Measurements from ENCODE around the gene DYNC1H1. TPM values are rescaled to one million over a fixed set of nuclear protein-coding genes. Genes with fewer than 3 reads are reported as not detected.
"Not testable (repeated sequence)": the region's sequence is repeated elsewhere in the genome, so short reads cannot be mapped to it uniquely, and the experiment has no call there.

DYNC1H1 gene
- total RNA-seq, 2 donors from 2014 or later, result 319 to 383 TPM

- H3K27me3 Mint-ChIP-seq; H3K9me3 Mint-ChIP-seq; H3K4me3 Mint-ChIP-seq; ATAC-seq (replicated peaks); H3K27ac Mint-ChIP-seq: not testable (repeated sequence)
- peaks cover 13% of the 10 kb centered on the region for H3K4me1 Mint-ChIP-seq
- H3K36me3 Mint-ChIP-seq (ENCODE audit: low read depth), result peaks cover 97% of the 10 kb centered on the region
These were observed 20.5 kb downstream of the DYNC1H1 start for GRCh38 chr14:101984831-101985230.

GRCh38 chr14:101985957-101986356, 21.6 kb downstream of the DYNC1H1 start:
- Mint-ChIP-seq H3K4me1 (peaks cover 12% of the 10 kb centered on the region), H3K27ac (peak overlapping the region; percentile 15)

GRCh38 chr14:101986953-101987352, 22.6 kb downstream of the DYNC1H1 start:
- no peak overlapping the region for H3K4me3 Mint-ChIP-seq
- no peak overlapping the region for H3K27ac Mint-ChIP-seq
- H3K9me3 Mint-ChIP-seq, result no peaks in the 10 kb centered on the region
- peaks cover 12% of the 10 kb centered on the region for H3K4me1 Mint-ChIP-seq
- H3K36me3 Mint-ChIP-seq (ENCODE audit: low read depth), result peaks cover 95% of the 10 kb centered on the region
- ATAC-seq (replicated peaks), result no peak
- H3K27me3 Mint-ChIP-seq, result no peaks in the 10 kb centered on the region

More at GRCh38 chr14:101985957-101986356, 21.6 kb downstream of the DYNC1H1 start:
- H3K27me3 Mint-ChIP-seq, result no peaks in the 10 kb centered on the region
- ATAC-seq (replicated peaks), result no peak
- H3K4me3 Mint-ChIP-seq, result no peak overlapping the region
- H3K36me3 Mint-ChIP-seq (ENCODE audit: low read depth), result peaks cover 96% of the 10 kb centered on the region
- H3K9me3 Mint-ChIP-seq, result no peaks in the 10 kb centered on the region

- Mint-ChIP-seq H3K27ac (peak overlapping the region; percentile 54), H3K27me3 (no peaks in the 10 kb centered on the region)
- ATAC-seq (replicated peaks), result peak; percentile 35
These were observed 24.0 kb downstream of the DYNC1H1 start for GRCh38 chr14:101988377-101988776.

GRCh38 chr14:101991352-101991751, 27.0 kb downstream of the DYNC1H1 start:
- H3K4me3 Mint-ChIP-seq, result no peak overlapping the region
- peak overlapping the region; percentile 63 for H3K27ac Mint-ChIP-seq
- no peaks in the 10 kb centered on the region for H3K9me3 Mint-ChIP-seq
- peaks cover 17% of the 10 kb centered on the region for H3K4me1 Mint-ChIP-seq
- ATAC-seq (replicated peaks), result peak; percentile 24
- no peaks in the 10 kb centered on the region for H3K27me3 Mint-ChIP-seq
- peaks cover 96% of the 10 kb centered on the region for H3K36me3 Mint-ChIP-seq (ENCODE audit: low read depth)

More at GRCh38 chr14:101988377-101988776, 24.0 kb downstream of the DYNC1H1 start:
- H3K9me3 Mint-ChIP-seq, result no peaks in the 10 kb centered on the region
- peaks cover 95% of the 10 kb centered on the region for H3K36me3 Mint-ChIP-seq (ENCODE audit: low read depth)
- no peak overlapping the region for H3K4me3 Mint-ChIP-seq
- H3K4me1 Mint-ChIP-seq, result peaks cover 17% of the 10 kb centered on the region

- no peak for ATAC-seq (replicated peaks)
- Mint-ChIP-seq H3K27ac (peak overlapping the region; percentile 63), H3K4me3 (no peak overlapping the region), H3K36me3 (ENCODE audit: low read depth) (peaks cover 96% of the 10 kb centered on the region), H3K27me3 (no peaks in the 10 kb centered on the region), H3K4me1 (peaks cover 17% of the 10 kb centered on the region), H3K9me3 (no peaks in the 10 kb centered on the region)
These were observed 28.3 kb downstream of the DYNC1H1 start for GRCh38 chr14:101992708-101993107.

- no peak overlapping the region for H3K27ac Mint-ChIP-seq
- H3K9me3 Mint-ChIP-seq, result no peaks in the 10 kb centered on the region
- peaks cover 5% of the 10 kb centered on the region for H3K4me1 Mint-ChIP-seq
- ATAC-seq (replicated peaks), result no peak
- peaks cover 100% of the 10 kb centered on the region for H3K36me3 Mint-ChIP-seq (ENCODE audit: low read depth)
- no peaks in the 10 kb centered on the region for H3K27me3 Mint-ChIP-seq
- no peak overlapping the region for H3K4me3 Mint-ChIP-seq
These were observed 33.3 kb downstream of the DYNC1H1 start for GRCh38 chr14:101997429-101998336.

GRCh38 chr14:102000902-102001301, 36.5 kb downstream of the DYNC1H1 start:
- Mint-ChIP-seq H3K4me1 (no peaks in the 10 kb centered on the region), H3K9me3 (no peaks in the 10 kb centered on the region), H3K36me3 (ENCODE audit: low read depth) (peaks cover 100% of the 10 kb centered on the region), H3K4me3 (no peak overlapping the region), H3K27me3 (no peaks in the 10 kb centered on the region), H3K27ac (no peak overlapping the region)
- ATAC-seq (replicated peaks), result no peak

GRCh38 chr14:102005336-102005735, 41.0 kb downstream of the DYNC1H1 start:
- H3K36me3 Mint-ChIP-seq (ENCODE audit: low read depth), result peaks cover 100% of the 10 kb centered on the region
- no peak overlapping the region for H3K4me3 Mint-ChIP-seq
- ATAC-seq (replicated peaks), result no peak
- no peaks in the 10 kb centered on the region for H3K27me3 Mint-ChIP-seq
- no peaks in the 10 kb centered on the region for H3K4me1 Mint-ChIP-seq
- H3K27ac Mint-ChIP-seq, result no peak overlapping the region
- no peaks in the 10 kb centered on the region for H3K9me3 Mint-ChIP-seq

- H3K27ac Mint-ChIP-seq, result no peak overlapping the region
- H3K4me1 Mint-ChIP-seq, result no peaks in the 10 kb centered on the region
- H3K36me3 Mint-ChIP-seq (ENCODE audit: low read depth), result peaks cover 100% of the 10 kb centered on the region
- no peaks in the 10 kb centered on the region for H3K9me3 Mint-ChIP-seq
- H3K27me3 Mint-ChIP-seq, result no peaks in the 10 kb centered on the region
- ATAC-seq (replicated peaks), result no peak
- no peak overlapping the region for H3K4me3 Mint-ChIP-seq
These were observed 43.6 kb downstream of the DYNC1H1 start for GRCh38 chr14:102007916-102008418.

- H3K27me3 Mint-ChIP-seq, result no peaks in the 10 kb centered on the region
- H3K27ac Mint-ChIP-seq, result no peak overlapping the region
- no peaks in the 10 kb centered on the region for H3K4me1 Mint-ChIP-seq
- no peak overlapping the region for H3K4me3 Mint-ChIP-seq
- H3K36me3 Mint-ChIP-seq (ENCODE audit: low read depth), result peaks cover 100% of the 10 kb centered on the region
- ATAC-seq (replicated peaks), result no peak
- no peaks in the 10 kb centered on the region for H3K9me3 Mint-ChIP-seq
These were observed 44.5 kb downstream of the DYNC1H1 start for GRCh38 chr14:102008891-102009290.

- Mint-ChIP-seq H3K36me3 (ENCODE audit: low read depth) (peaks cover 100% of the 10 kb centered on the region), H3K27ac (no peak overlapping the region), H3K9me3 (no peaks in the 10 kb centered on the region), H3K4me3 (no peak overlapping the region), H3K4me1 (no peaks in the 10 kb centered on the region), H3K27me3 (no peaks in the 10 kb centered on the region)
- ATAC-seq (replicated peaks), result no peak
These were observed 47.3 kb downstream of the DYNC1H1 start for GRCh38 chr14:102011631-102012030.

- no peaks in the 10 kb centered on the region for H3K27me3 Mint-ChIP-seq
- H3K36me3 Mint-ChIP-seq (ENCODE audit: low read depth), result peaks cover 100% of the 10 kb centered on the region
- H3K4me3 Mint-ChIP-seq, result no peak overlapping the region
These were observed 48.0 kb downstream of the DYNC1H1 start for GRCh38 chr14:102012336-102012735.

GRCh38 chr14:102013669-102014200, 49.4 kb downstream of the DYNC1H1 start:
- Mint-ChIP-seq H3K27ac (peak overlapping the region; percentile 32), H3K4me3 (no peak overlapping the region), H3K9me3 (no peaks in the 10 kb centered on the region), H3K27me3 (no peaks in the 10 kb centered on the region), H3K36me3 (ENCODE audit: low read depth) (peaks cover 100% of the 10 kb centered on the region), H3K4me1 (no peaks in the 10 kb centered on the region)
- no peak for ATAC-seq (replicated peaks)

More at GRCh38 chr14:102012336-102012735, 48.0 kb downstream of the DYNC1H1 start:
- Mint-ChIP-seq H3K4me1 (no peaks in the 10 kb centered on the region), H3K27ac (no peak overlapping the region), H3K9me3 (no peaks in the 10 kb centered on the region)
- no peak for ATAC-seq (replicated peaks)
